Tibial nerve (tissue), 4 donors: Measurements from ENCODE around the gene PSTPIP1. TPM values are rescaled to one million over a fixed set of nuclear protein-coding genes. Genes with fewer than 3 reads are reported as not detected.

Experiments used
- DNase-seq, 2 donors: peaks; one replicate each; pipeline ENCODE4 v3.0.0-alpha.2; 2019; ENCODE audit warnings: low spot score in 2 of 2
- H3K27ac ChIP-seq, 4 donors: fragments of 200-600 bp; sonication (generic) in 3 of 4; one replicate each; pipeline ENCODE4 v1.5.1; 2017 to 2019; ENCODE audit warnings: mild to moderate bottlenecking in 1 of 4
- H3K27me3 ChIP-seq, 2 donors: fragments of 200-600 bp; sonication (generic) in 1 of 2; one replicate each; pipeline versions ENCODE4 v1.5.1 to v1.6.0; 2017 to 2019
- H3K36me3 ChIP-seq, 3 donors: fragments of 200-600 bp; sonication (generic); one replicate each; pipeline ENCODE4 v1.5.1; 2018 to 2019
- H3K4me1 ChIP-seq, 4 donors: fragments of 200-600 bp; sonication (generic) in 3 of 4; one replicate each; pipeline ENCODE4 v1.5.1; 2017 to 2019
- H3K4me3 ChIP-seq, 4 donors: fragments of 200-600 bp; sonication (generic) in 3 of 4; one replicate each; pipeline ENCODE4 v1.5.1; 2017 to 2019; ENCODE audit warnings: mild to moderate bottlenecking in 1 of 4, moderate library complexity in 1 of 4
- H3K9me3 ChIP-seq, 4 donors: fragments of 200-600 bp; sonication (generic) in 3 of 4; one replicate each; pipeline ENCODE4 v1.5.1; 2017 to 2019
- CTCF ChIP-seq, 5 experiments: fragments of 200-600 bp in 3 of 5; fragments of 450-650 bp in 2 of 5; sonication (generic) in 3 of 5; IDR thresholded peaks; one replicate each; pipeline ENCODE4 v1.5.1; 2016 to 2019; ENCODE audit warnings: antibody characterized with exemption in 5 of 5, mild to moderate bottlenecking in 3 of 5, moderate library complexity in 2 of 5
- EP300 ChIP-seq, 2 donors: sonication (generic); formaldehyde crosslinking; IDR thresholded peaks; one replicate each; pipeline ENCODE4 v1.6.1; 2017; ENCODE audit warnings: antibody characterized with exemption in 2 of 2, mild to moderate bottlenecking in 1 of 2
- POLR2A ChIP-seq, 2 donors: fragments of 450-650 bp; IDR thresholded peaks; one replicate each; pipeline ENCODE4 v1.6.1; 2017; ENCODE audit warnings: antibody characterized with exemption in 2 of 2, mild to moderate bottlenecking in 2 of 2, moderate library complexity in 2 of 2
- WGBS, 2 donors: methylation state at CpG; one replicate each; pipeline ENCODE4 v1.1.5; 2018; 5-methylcytosine and 5-hydroxymethylcytosine counted together
- total RNA-seq, 4 donors: library from RNA; depleted of rRNA; stranded (reverse); fragments of >200 nt; gene quantifications; one replicate each; pipeline ENCODE4 v1.1.0, GENCODE V29; 2016

Gene PSTPIP1
- total RNA-seq, 4 donors from 2014 or later: 13.6 to 54.6 (median 19.3) TPM

- Histone ChIP-seq H3K27ac (no peak overlapping the region), H3K27me3 (no peaks in the 10 kb centered on the region), H3K9me3 (no peaks in the 10 kb centered on the region), H3K4me3 (no peak overlapping the region), H3K36me3 (no peaks in the 10 kb centered on the region), H3K4me1 (peaks cover 0 to 9% (median 0%) of the 10 kb centered on the region in 4 donors)
- WGBS, 2 donors: 70 to 80% methylated on average over 4 of the region's 4 CpGs
- TF ChIP-seq CTCF (IDR thresholded peaks at IDR 0.05) (no peak), POLR2A (IDR thresholded peaks at IDR 0.05) (no peak), EP300 (IDR thresholded peaks at IDR 0.05) (no peak)
- no peak for DNase-seq
Measured at GRCh38 chr15:76974456-76975036, 20.4 kb upstream of the PSTPIP1 start.

GRCh38 chr15:76976141-76976540, 18.8 kb upstream of the PSTPIP1 start:
- no peak for DNase-seq
- 78 to 86% methylated on average over 1 of the region's 1 CpG for WGBS, 2 donors

GRCh38 chr15:76976572-76977270, 18.2 kb upstream of the PSTPIP1 start:
- Histone ChIP-seq H3K27me3 (no peaks in the 10 kb centered on the region), H3K4me3 (no peak overlapping the region), H3K27ac (no peak overlapping the region), H3K9me3 (no peaks in the 10 kb centered on the region), H3K4me1 (peaks cover 0 to 9% (median 0%) of the 10 kb centered on the region in 4 donors), H3K36me3 (no peaks in the 10 kb centered on the region)
- 88 to 89% methylated on average over 5 of the region's 5 CpGs for WGBS, 2 donors
- DNase-seq: no peak
- no peak for TF ChIP-seq EP300 (IDR thresholded peaks at IDR 0.05)
- TF ChIP-seq CTCF (IDR thresholded peaks at IDR 0.05): no peak
- no peak for TF ChIP-seq POLR2A (IDR thresholded peaks at IDR 0.05)

More at GRCh38 chr15:76976141-76976540, 18.8 kb upstream of the PSTPIP1 start:
- Histone ChIP-seq H3K4me3 (no peak overlapping the region), H3K9me3 (no peaks in the 10 kb centered on the region), H3K36me3 (no peaks in the 10 kb centered on the region), H3K4me1 (peaks cover 0 to 9% (median 0%) of the 10 kb centered on the region in 4 donors), H3K27me3 (no peaks in the 10 kb centered on the region), H3K27ac (no peak overlapping the region)
- TF ChIP-seq CTCF (IDR thresholded peaks at IDR 0.05) (no peak), POLR2A (IDR thresholded peaks at IDR 0.05) (no peak), EP300 (IDR thresholded peaks at IDR 0.05) (no peak)

- WGBS, 2 donors: 92 to 96% methylated on average over 15 to 18 of the region's 18 CpGs
- Histone ChIP-seq H3K9me3 (no peaks in the 10 kb centered on the region), H3K27me3 (no peaks in the 10 kb centered on the region), H3K4me3 (no peak overlapping the region), H3K4me1 (peaks cover 0 to 10% (median 0%) of the 10 kb centered on the region in 4 donors), H3K36me3 (no peaks in the 10 kb centered on the region), H3K27ac (no peak overlapping the region)
- no peak for TF ChIP-seq EP300 (IDR thresholded peaks at IDR 0.05)
- TF ChIP-seq CTCF (IDR thresholded peaks at IDR 0.05): no peak
- TF ChIP-seq POLR2A (IDR thresholded peaks at IDR 0.05): no peak
- DNase-seq: no peak
Measured at GRCh38 chr15:76978522-76979330, 16.2 kb upstream of the PSTPIP1 start.
